Activated CD4-positive, alpha-beta T cell treated with anti-CD3 and anti-CD28 coated beads for 4 hours (primary cell): ENCODE data around the gene SMCO2.

Experiments
- DNase-seq, 2 donors: peaks; one replicate each; pipeline ENCODE4 v3.0.0-alpha.2; 2020

SMCO2 gene

DNA sequence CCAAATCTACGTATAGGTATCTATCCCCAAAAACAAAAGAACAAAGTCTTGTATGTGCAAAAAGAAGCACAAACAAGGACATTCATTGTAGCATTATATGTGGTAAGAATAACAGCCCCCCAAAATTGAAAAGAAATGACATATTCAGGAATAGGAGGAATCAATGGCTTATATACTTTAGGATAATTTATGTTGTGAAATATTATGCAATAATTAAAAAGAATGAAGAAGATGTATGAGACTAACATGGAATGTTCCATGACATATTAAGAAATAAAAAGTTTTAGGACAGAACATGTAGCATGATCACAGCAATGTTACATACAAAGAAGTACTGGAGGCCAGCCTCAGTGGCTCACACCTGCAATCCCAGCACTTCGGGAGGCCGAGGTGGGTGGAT is 9.1 kb downstream of the SMCO2 start:
- no peak for DNase-seq

DNA sequence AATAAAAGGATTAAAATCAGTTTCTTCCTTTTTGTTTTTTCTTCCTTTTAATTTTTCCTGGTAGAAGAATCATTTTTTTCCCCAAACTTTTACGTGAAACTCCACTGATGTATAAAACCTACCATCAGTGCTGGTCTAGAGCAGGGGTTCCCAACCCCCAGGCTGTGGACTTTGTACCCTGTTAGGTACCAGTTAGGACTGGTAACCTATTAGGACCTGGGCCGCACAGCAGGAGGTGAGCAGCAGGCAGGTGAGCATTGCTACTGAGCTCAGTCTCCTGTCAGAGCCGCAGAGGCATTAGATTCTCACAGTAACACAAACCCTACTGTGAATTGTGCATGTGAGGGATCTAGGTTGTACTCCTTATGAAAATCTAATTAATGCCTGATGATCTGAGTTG is 10.1 kb downstream of the SMCO2 start:
- no peak for DNase-seq

DNA sequence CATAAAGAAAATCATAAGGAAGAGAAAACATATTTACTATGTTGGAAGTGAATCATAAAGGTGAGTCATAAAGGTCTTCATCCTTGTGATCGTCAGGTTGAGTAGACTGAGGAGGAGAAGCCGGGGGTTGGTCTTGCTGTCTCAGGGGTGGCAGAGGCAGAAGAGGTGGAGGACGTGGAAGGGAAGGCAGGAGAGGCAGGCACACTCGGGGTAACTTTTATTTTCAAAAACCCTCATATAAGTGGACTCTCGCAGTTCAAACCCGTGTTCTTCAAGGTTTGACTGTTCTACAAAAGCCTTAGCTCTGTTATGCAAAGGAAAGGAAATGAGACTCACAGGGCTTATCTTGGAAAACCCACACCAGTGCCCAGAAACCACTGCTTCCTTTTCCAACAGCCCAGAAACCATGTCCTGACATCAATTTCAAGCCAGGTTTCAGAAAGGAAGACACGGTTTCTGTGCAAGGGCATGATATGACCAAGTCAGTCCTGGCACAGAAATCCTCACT is 14.0 kb downstream of the SMCO2 start:
- peak; percentile 24 to 44 for DNase-seq

DNA sequence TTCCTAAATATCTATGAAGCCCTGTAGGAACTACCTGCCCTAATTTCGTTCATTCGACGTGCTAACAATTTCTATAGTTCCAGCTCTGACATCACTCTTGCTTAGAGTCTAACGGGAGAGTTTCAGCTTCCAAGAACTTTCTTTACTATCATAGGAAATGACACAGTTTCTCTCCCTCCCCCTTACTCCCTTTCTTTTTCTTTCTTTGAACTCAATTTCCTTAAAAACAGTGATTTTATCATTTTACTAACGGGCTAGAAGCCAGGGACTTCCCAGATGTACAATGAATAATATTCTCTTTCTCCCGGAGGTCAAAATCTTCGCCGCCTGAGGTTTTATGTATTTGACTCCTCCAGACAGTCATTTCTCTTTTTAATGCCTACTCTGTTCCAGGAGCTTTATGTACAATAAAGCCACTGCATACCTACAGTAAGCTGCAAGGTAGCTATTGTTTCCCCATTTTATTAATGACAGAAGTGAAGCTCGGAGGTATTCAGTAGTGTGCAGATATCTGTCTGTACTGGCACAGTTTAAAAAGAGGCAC is 15.7 kb downstream of the SMCO2 start:
- no peak for DNase-seq

DNA sequence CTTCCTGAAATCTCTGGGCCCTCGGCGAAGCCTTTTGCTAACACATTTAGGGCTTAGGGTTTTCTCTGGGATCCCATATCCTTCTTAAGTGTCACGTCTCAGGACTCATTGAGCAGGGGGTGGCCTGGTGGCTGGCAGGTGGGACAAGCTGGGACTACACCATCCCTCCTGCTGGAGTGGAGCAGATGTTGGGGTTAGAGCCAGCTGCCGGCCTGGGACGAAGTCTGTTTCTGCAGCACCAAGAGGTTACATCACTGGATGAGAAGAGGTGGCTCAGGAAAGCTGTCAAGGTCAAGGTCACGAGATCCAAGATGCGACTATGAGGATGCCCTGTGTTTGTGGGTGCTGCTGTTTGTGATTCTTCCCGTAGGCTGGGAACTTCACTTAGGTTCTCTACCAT is 16.3 kb downstream of the SMCO2 start:
- DNase-seq = no peak

DNA sequence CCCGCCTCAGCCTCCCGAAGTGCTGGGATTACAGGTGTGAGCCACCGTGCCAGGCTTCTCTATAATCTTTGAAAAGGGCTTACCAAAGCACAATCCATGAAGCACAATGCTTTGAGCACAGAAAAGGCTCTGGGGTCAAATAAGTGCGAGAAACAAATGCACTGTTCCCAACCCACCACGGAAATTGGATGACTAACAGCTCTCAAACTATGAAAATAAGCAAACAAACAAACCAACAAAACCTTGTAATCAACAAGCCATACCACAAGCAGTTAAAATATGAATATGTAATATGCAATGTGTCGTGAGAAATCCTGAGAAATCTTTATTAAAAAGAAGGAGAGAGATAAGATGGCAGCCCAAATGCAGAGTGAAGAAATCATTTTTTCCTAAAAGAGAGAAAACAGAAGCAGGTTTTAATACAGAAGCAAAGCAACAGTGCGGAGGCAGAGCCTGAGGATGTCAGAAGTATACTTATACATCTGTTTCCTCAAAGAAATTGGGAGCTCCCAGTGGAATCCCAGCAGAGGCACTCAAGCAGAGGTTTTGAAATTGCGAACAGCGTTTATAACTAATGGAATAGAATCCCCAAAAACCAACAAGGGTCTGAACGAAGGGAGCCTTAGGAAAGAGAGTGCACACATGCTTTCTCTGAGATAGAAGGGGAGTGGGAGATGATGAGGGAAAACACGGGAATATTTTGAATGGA is 17.1 kb downstream of the SMCO2 start:
- DNase-seq = no peak

DNA sequence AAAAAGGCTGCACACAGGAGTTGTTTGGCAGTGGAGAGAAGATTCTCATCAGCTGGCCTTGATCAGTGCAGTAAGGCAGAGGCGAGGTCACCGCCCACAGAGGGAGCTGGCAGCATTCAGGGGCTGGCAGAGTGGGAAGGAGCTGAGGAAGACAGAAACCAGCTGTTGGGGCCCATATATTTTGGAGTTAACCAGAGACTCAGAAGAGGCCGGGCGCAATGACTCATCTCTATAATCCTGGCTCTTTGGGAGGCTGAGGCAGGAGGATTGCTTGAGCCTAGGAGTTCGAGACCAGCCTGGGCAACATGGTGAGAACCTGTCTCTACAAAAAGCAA is 17.7 kb downstream of the SMCO2 start:
- no peak for DNase-seq

DNA sequence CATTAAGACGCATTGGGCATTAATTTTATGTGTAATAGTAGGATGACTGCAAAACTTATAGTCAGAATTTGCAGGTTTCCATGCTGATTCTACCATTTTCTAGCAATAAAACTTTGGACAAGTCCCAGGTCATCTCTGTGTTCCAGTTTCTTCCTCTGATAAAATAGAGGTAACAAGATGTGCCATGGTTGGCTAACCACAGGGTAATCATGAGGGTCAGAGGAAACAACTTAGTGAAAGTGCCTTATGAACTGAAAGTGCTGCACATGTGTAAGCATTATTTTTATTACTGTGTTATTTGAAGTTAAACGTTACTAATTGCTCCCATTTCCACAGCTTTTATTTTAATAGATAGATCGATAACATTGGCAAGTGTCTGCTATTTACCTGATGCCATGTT is 21.1 kb downstream of the SMCO2 start:
- DNase-seq = no peak

DNA sequence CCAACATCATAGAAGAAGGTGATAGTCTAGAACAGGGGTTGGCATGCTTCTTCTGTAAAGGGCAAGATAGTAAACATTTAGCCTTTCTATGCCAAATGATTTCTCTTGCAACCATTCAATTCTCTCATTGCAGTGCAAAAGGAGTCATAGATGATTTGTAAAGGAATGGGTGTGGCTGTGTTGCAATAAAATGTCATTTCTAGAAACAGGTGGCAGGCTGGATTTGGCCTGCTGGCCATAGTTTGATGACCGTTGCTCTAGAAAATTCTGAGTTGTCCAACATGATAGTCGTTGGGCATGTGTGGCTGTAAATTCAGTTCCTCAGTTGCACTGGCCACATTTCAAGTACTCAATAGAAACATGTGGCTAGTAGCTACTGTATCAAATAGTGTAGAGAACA is 21.7 kb downstream of the SMCO2 start:
- no peak for DNase-seq

DNA sequence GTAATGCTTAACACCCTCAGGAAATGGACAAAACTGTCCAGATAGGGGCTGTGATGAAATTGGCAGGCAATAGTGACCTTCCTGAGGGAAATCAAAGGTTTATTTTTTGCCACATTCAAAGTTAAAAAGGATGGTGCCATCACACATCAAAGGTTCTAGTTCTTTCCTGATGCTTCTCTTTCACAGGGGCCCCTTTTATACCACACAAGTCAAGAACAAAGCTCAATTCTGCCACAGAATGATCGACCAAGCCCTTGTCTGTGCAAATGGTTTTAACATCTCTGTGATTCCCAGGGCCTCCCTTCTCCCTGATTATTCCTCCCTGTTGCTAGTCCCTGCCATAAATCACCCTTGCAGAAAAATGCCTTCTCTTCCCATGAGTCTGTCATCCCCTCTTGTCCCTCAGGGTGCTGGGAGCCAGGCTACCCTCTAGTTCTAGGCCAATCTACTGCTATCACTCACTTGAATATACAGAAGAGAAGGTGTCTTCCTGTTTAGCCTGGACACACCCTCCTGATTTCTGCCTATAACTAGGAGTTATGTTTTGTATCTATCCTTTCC is 22.7 kb downstream of the SMCO2 start:
- no peak for DNase-seq

DNA sequence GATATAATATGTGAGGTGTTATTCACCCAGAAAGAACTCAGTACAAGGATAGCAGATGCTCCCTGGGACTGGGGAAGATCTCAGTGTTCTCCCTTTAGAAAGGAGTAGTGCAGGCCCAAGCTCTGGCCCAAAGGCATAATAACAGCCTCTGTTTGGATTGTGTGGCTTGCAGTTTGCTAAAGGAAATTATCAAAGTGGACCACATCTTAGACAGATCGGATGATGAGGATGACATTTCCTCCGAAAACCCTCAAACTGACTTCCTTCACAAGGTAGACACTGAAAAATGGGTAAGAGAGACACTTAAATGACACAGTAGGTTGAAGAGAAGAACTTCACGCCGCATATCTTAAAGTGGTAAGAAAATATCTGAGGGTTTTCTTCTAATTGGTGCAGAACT is 26.1 kb downstream of the SMCO2 start:
- no peak for DNase-seq

DNA sequence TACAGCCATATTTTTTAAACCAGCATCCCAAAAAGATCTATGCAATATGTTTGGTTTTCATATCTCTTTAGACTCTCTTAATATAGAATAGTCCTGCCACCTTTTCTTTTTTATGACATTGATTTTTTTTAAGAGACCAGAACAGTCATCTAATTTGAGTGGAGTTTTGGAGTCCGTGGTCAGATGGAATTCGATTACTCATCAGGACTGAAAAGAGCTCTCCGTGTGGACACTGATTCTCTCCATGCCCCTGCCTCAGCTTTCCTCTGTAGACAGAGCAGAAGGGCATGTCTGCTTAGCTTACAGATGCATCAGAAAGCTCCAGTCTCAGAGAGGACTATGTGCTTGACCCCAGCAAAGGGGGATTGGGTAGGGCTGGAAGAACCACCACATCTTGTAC is 27.8 kb downstream of the SMCO2 start:
- DNase-seq = no peak

DNA sequence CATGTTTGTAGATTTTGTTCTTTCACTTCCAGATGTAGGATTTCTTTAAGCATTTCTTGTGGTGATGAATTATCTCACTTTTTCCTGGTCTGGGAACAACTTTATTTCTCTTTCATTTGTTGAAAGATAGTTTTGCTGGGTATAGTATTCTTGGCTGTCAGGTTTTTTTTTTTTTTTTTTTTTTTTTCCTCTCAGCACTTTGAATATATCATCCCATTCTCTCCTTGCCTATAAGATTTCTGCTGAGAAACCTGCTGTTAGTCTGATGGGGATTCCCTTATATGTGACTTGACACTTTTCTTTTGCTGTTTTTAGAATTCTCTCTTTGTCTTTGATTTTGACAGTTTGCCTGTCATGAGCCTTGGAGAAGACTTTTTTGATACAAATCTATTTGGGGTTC is 30.5 kb downstream of the SMCO2 start:
- no peak for DNase-seq

DNA sequence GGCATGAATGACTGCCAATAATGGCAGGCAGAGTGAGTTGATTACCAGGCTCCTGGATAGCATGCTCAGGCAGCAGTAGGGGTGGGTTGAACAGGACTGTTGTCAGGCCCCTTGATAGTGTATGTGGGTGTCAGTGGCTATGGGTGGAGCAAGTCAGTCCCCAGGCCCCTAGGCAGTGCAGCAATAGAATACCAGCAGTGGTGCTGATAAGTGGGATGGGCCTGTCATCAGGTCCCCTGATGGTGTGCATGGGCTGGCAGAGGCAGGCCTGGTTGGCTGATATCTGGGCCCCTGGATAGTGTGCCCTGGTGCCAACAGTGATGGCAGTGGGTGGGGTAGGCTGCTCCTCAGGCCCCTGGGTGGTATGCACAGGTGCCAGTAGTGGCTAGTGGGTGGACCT is 32.4 kb downstream of the SMCO2 start:
- no peak for DNase-seq

DNA sequence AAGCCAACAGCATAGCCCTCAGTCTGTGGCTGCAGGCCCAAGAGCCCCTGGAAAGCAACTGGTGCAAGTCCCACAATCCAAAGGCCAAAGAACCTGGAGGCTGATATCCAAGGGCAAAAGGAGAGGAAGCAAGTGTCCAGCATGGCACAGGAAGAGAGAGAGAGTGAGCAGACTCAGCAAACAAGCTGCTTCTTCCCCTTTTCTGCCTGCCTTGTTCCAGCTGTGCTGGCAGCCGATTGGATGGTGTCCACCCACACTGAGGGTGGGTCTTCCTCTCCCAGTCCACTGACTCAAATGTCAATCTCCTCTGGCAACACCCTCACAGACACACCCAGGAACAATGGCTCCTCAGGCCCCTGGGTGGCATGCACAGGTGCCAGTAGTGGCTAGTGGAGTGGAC is 33.5 kb downstream of the SMCO2 start:
- no peak for DNase-seq

DNA sequence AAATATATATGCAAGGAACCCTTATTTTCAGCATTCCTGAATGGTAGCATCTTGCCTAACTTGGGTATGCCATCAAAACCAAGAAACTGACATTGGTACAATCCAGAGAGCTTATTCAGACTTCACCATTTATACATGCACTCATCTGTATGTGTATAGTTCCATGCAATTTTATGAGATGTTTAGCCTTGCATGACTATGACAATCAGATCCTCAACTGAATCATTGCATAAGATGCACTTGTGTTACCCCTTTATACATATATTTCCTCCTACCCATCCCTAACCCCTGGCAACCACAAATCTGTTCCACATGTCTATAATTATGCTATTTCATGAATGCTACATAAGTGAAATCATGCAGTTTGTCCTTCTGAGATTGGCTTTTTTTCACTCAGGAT is 40.4 kb downstream of the SMCO2 start:
- DNase-seq = no peak

DNA sequence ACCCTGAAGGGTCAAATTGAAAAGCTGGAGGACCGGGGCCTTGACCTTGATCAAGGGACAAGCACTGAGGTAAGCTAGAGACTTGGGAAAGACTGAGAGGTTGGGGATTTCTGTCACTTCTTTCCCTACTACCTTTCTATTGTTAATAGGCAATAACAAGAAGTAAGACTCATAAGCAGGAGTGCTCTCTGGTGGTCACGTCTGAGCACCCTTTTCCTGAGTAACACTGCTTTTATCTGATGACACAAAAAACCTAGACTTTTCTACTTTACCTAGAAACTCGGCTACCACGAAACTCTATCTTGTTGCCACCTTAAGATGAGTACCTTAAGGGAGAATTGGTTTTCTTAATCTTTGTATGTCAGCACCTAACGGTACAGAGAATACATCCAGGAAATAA is 41.9 kb downstream of the SMCO2 start:
- DNase-seq = no peak

DNA sequence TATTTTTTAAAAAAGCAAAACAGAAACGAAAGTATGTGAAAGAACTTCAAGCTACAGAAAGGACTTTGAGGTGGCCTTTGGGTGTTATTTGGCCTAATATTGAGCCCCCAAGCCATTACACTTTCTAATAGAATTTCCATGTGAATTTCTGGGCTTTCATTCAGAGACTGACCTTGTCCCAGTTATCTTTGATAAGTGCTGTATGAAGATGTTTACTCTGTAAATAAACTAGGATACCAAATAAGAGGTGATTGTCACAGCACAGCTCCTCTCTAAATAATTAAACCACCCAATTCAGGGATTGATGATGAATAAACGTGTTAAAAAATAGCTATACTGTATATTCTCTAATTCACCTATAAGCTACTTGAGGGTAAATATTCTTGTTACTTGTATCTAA is 44.7 kb downstream of the SMCO2 start:
- DNase-seq = no peak

DNA sequence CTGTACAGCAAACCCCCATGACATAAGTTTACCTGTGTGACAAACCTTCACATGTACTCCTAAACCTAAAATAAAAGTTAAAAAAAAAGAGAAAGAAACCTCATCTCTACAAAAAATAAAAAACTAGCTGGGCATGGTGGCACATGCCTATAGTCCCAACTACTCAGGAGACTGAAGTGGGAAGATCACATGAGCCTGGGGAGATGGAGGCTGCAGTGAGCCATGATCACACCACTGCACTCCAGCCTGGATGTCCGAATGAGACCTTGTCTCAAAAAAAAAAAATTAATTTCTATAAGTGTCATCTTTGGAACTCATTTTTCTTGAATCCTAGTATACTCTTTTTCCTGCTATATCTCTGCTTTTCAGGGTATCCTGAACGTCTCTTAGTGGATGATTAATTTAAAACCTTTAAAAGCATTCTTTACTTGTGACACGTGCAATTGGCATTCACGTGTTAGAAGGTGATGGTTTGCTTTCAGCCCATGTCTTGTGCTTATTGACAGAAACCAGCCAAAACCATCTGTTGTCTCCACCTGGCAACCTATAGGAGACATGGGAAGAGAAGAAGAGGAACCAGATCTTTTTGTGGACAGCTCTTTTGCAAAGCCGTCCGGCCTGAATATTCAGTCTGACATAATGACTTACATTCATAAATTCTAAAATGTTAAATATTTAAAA is 46.9 kb downstream of the SMCO2 start:
- DNase-seq = no peak

DNA sequence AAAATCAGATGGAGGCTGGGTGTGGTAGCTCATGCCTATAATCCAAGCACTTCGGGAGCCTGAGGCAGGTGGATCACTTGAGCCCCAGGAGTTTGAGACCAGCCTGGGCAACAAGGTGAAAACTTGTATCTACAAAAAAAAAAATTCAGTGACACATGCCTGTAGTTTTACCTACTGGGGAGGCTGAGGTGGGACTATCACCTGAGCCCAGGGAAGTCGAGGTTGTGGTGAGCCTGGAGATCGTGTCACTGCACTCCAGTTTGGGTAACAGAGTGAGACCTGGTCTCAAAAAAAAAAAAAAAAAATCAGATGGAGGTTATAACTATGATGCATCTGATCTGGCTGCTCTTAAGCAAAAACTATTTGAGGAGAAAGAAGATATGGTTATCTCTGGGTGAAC is 50.9 kb downstream of the SMCO2 start:
- no peak for DNase-seq

DNA sequence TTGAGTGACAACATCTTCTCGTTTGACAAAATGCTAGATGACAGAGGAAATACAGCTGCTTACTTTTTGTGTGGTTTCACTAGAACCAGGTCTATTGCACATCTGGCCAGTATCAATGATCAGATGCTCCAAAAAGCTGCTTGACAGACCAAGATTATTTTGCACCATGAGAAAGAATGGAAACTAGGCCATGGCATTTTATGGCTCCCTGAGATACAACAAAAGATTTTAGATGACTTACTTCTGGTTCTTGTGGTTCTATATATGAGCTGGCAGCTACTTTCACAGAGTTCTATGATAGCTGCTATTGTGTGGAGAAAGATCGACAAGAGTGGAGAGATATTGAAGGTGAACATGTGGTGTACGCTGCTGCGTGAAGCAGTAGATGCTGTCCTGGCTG is 51.6 kb downstream of the SMCO2 start:
- DNase-seq = no peak

DNA sequence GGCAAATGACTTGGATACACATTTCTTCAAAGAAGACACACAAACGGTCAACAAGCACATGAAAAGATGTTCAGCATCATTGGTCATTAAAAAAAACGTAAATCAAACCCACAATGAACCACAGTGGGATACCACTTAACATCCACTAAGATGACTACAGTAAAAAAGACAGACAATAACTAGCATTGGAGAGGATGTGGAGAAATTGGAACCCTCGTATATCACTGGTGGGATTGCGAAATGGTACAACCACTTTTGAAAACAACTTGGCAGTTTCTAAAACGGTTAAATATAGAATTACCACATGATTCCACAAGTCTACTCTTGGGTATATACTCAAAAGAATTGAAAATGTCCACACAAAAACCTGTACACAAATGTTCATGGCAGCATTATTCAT is 52.2 kb downstream of the SMCO2 start:
- no peak for DNase-seq

DNA sequence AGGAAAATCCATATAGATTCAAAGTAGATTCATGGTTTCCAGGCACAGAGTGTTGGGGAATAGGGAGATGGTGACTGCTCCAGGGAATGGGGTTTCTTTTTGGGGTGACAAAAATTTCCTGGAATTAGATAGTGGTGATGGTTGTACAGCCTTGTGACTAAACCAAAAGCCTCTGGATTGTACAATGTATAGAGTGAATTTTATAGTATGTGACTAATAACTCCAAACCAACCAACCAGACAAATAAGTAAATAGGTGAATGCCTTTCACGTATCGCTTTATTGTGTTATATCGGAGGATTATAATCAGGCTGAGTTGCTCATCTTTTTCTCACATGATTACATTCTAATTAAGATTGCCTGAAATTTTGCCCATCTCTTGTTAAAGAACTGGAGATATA is 52.8 kb downstream of the SMCO2 start:
- no peak for DNase-seq

DNA sequence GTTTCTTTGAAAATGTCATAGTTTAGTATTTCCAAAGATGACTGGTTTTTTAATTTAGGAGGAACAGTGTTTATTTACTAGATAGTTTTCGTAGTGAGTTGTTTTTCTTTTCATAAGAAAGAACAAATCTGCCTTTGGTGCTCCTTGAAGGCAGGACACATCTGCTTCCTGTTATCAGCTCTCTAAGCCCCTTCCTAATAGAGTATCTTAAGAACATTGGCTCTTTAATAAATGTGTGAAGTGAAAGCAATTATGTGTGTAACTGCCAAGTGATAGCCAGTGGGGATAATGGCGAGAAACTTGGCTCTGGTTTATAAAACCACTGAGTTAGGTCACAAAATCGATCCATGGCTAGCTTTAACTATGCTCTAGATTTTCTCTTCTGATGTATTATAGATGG is 54.0 kb downstream of the SMCO2 start:
- DNase-seq = no peak
